Keratinocyte (primary cell): ENCODE data around the gene RNF4. TPM values are rescaled to one million over a fixed set of nuclear protein-coding genes. Genes with fewer than 3 reads are reported as not detected.

Source experiments
- DNase-seq: peaks from one replicate; pipeline ENCODE4 v3.0.0-alpha.2; 2011; ENCODE audit warnings: low read depth, missing footprints, low spot score
- FAIRE-seq: peaks from 2 replicates; lab custom pipeline; 2011; peaks lifted over from hg19 to GRCh38; lab: Jason Lieb, UNC
- H2AFZ ChIP-seq: 2 replicates; pipeline ENCODE4 v1.6.0; 2012; ENCODE audit warnings: low read length, control low read depth, inconsistent platforms; ENCODE audit not compliant: control insufficient read depth
- H3K27ac ChIP-seq: 2 replicates; pipeline ENCODE4 v1.5.1; 2011; ENCODE audit warnings: low read length; ENCODE audit not compliant: control insufficient read depth, insufficient read depth
- H3K27me3 ChIP-seq: 3 replicates; pipeline ENCODE4 v1.6.0; 2011; ENCODE audit warnings: low read length; ENCODE audit not compliant: control insufficient read depth, insufficient read depth; ENCODE audit errors: extremely low read depth
- H3K36me3 ChIP-seq, 2 experiments: 2 replicates in 1 of 2; 3 replicates in 1 of 2; pipeline ENCODE4 v1.5.1; 2011; ENCODE audit warnings: low read length in 2 of 2, mild to moderate bottlenecking in 1 of 2; ENCODE audit not compliant: control insufficient read depth in 2 of 2, insufficient read depth in 2 of 2; ENCODE audit errors: extremely low read depth in 1 of 2
- H3K4me1 ChIP-seq: 3 replicates; pipeline ENCODE4 v1.5.1; 2011; ENCODE audit warnings: low read length; ENCODE audit not compliant: control insufficient read depth, insufficient read depth; ENCODE audit errors: extremely low read depth
- H3K4me2 ChIP-seq: 3 replicates; pipeline ENCODE4 v1.6.0; 2011; ENCODE audit warnings: low read depth, low read length; ENCODE audit not compliant: control insufficient read depth, insufficient read depth; ENCODE audit errors: extremely low read depth
- H3K4me3 ChIP-seq, 3 experiments: fragments of 200-600 bp in 1 of 3; sonication (generic) in 1 of 3; 2 replicates in 2 of 3; 3 replicates in 1 of 3; pipeline ENCODE4 v1.5.1; 2011 to 2016; ENCODE audit warnings: low read length in 3 of 3, mild to moderate bottlenecking in 3 of 3, control low read depth in 2 of 3, inconsistent platforms in 1 of 3, low read depth in 1 of 3, mixed read lengths in 1 of 3, mixed run types in 1 of 3, moderate library complexity in 1 of 3; ENCODE audit not compliant: control insufficient read depth in 2 of 3, insufficient read depth in 2 of 3; ENCODE audit errors: extremely low read depth in 1 of 3
- H3K79me2 ChIP-seq: 2 replicates; pipeline ENCODE4 v1.6.0; 2012; ENCODE audit warnings: low read length; ENCODE audit not compliant: control insufficient read depth, insufficient read depth
- H3K9ac ChIP-seq: 3 replicates; pipeline ENCODE4 v1.6.0; 2011; ENCODE audit warnings: low read length; ENCODE audit not compliant: control insufficient read depth, insufficient read depth; ENCODE audit errors: extremely low read depth
- H3K9me1 ChIP-seq: 3 replicates; pipeline ENCODE4 v1.6.0; 2011; ENCODE audit warnings: low read length; ENCODE audit not compliant: control insufficient read depth, insufficient read depth; ENCODE audit errors: extremely low read depth
- H3K9me3 ChIP-seq: 2 replicates; pipeline ENCODE4 v1.5.1; 2012; ENCODE audit warnings: low read depth, low read length; ENCODE audit not compliant: control insufficient read depth
- H4K20me1 ChIP-seq: 3 replicates; pipeline ENCODE4 v1.6.0; 2011; ENCODE audit warnings: low read length; ENCODE audit not compliant: control insufficient read depth, insufficient read depth; ENCODE audit errors: extremely low read depth
- CTCF ChIP-seq, 3 experiments: IDR thresholded peaks in 1 of 3; conservative IDR thresholded peaks in 1 of 3; optimal IDR thresholded peaks in 1 of 3; 2 replicates in 2 of 3; 3 replicates in 1 of 3; pipeline versions ENCODE3 to v1.5.1; 2011; ENCODE audit warnings: low read length in 3 of 3, mild to moderate bottlenecking in 3 of 3, moderate library complexity in 2 of 3, control low read depth in 1 of 3, inconsistent platforms in 1 of 3; ENCODE audit not compliant: insufficient read depth in 2 of 3; ENCODE audit errors: extremely low read depth in 1 of 3
- EZH2 ChIP-seq: IDR thresholded peaks from one replicate; pipeline ENCODE4 v1.6.1; 2012; ENCODE audit warnings: inconsistent platforms, mild to moderate bottlenecking, low read length, moderate library complexity
- dilution Hi-C: fragments of 300-500 bp; cut with MboI; formaldehyde crosslinking; loops from one replicate; pipeline ENCODE4 v1.7.0; 2020; ENCODE audit warnings: low sequenced_read_pairs; ENCODE audit not compliant: extremely low pct_ligation_motif_present
- polyA plus RNA-seq, 5 experiments: library from polyadenylated mRNA; depleted of rRNA in 3 of 5; stranded (reverse) in 3 of 5; stranded (forward) in 1 of 5; unstranded in 1 of 5; fragments of >200 nt; gene quantifications; 1 replicate in 1 of 5; 2 replicates in 3 of 5; 3 replicates in 1 of 5; pipeline versions ENCODE4 v1.2.1 to v1.2.3, GENCODE V29; 2011 to 2012; ENCODE audit warnings: missing spikeins in 2 of 5, low read depth in 1 of 5, low replicate concordance in 1 of 5

Gene RNF4
- polyA plus RNA-seq, 1 donor (not counting 4 experiments of a cell fraction or from before 2014, with no cell fraction given) = 63.6 TPM

- H3K4me1 ChIP-seq = no peaks in the 10 kb centered on the region
- no peak overlapping the region for H2AFZ ChIP-seq
- no peak overlapping the region for H3K27ac ChIP-seq
- TF ChIP-seq EZH2 (no peak), CTCF (optimal IDR thresholded peaks at IDR 0.05 in 1 of 3, IDR thresholded peaks at IDR 0.05 in 1 of 3, conservative IDR thresholded peaks at IDR 0.05 in 1 of 3; ENCODE audit: extremely low read depth in 1 of 3, insufficient read depth in 2 of 3, low read length in 3 of 3) (no peak)
- no peak overlapping the region for H3K4me2 ChIP-seq
- H3K9ac ChIP-seq = no peak overlapping the region
- no peak overlapping the region for H3K4me3 ChIP-seq
- peaks cover 30% of the 10 kb centered on the region for H3K27me3 ChIP-seq
- DNase-seq (no peak), FAIRE-seq (no peak)
- no peaks in the 10 kb centered on the region for H3K9me1 ChIP-seq
- dilution Hi-C loops = no loop called here
- no peaks in the 10 kb centered on the region for H3K79me2 ChIP-seq
- H4K20me1 ChIP-seq = no peaks in the 10 kb centered on the region
- no peaks in the 10 kb centered on the region for H3K36me3 ChIP-seq
- H3K9me3 ChIP-seq = no peaks in the 10 kb centered on the region
Measured at GRCh38 chr4:2458546-2459491, 10.1 kb upstream of the RNF4 start.

GRCh38 chr4:2459589-2460349 lies 9.1 kb upstream of the RNF4 start:
- dilution Hi-C loops = no loop called here
- no peaks in the 10 kb centered on the region for H4K20me1 ChIP-seq
- DNase-seq (no peak), FAIRE-seq (no peak)
- H3K9me3 ChIP-seq = no peaks in the 10 kb centered on the region
- H3K27ac ChIP-seq = no peak overlapping the region
- no peak overlapping the region for H2AFZ ChIP-seq
- no peaks in the 10 kb centered on the region for H3K36me3 ChIP-seq
- no peaks in the 10 kb centered on the region for H3K4me1 ChIP-seq
- H3K4me2 ChIP-seq = no peak overlapping the region
- no peak overlapping the region for H3K9ac ChIP-seq
- H3K9me1 ChIP-seq = no peaks in the 10 kb centered on the region
- H3K27me3 ChIP-seq = peaks cover 30% of the 10 kb centered on the region
- no peaks in the 10 kb centered on the region for H3K79me2 ChIP-seq
- H3K4me3 ChIP-seq = no peak overlapping the region
- TF ChIP-seq CTCF (optimal IDR thresholded peaks at IDR 0.05 in 1 of 3, IDR thresholded peaks at IDR 0.05 in 1 of 3, conservative IDR thresholded peaks at IDR 0.05 in 1 of 3; ENCODE audit: extremely low read depth in 1 of 3, insufficient read depth in 2 of 3, low read length in 3 of 3) = no peak
- TF ChIP-seq EZH2 = no peak
